ENCODE results near the gene FKBP14.

FKBP14 gene

DNA sequence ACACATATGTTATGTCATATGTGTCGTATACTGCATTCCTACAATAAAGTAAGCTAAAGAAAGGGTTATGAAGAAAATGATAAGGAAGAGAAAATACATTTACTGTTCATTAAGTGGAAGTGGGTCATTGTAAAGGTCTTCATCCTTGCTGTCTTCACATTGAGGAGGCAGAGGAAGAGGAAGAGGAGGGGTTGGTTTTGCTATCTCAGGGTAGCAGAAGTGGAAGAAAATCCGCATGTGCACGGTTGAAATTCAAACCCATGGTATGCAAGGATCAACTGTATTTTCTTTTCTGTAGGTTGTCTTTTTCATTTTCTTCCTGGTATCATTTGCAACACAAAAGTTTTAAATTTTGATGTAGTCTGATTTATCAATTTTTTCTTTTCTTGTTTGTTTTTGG is 8.0 kb upstream of the FKBP14 start:
- TF ChIP-seq, protein P1, sequence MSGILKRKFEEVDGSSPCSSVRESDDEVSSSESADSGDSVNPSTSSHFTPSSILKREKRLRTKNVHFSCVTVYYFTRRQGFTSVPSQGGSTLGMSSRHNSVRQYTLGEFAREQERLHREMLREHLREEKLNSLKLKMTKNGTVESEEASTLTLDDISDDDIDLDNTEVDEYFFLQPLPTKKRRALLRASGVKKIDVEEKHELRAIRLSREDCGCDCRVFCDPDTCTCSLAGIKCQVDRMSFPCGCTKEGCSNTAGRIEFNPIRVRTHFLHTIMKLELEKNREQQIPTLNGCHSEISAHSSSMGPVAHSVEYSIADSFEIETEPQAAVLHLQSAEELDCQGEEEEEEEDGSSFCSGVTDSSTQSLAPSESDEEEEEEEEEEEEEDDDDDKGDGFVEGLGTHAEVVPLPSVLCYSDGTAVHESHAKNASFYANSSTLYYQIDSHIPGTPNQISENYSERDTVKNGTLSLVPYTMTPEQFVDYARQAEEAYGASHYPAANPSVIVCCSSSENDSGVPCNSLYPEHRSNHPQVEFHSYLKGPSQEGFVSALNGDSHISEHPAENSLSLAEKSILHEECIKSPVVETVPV (CRISPR knock-in tag; IDR thresholded peaks at IDR 0.05) = no peak
- no peak for TF ChIP-seq OSR1 (CRISPR knock-in tag; IDR thresholded peaks at IDR 0.05)
- TF ChIP-seq ZNF70 (CRISPR knock-in tag; IDR thresholded peaks at IDR 0.05) = no peak
- no peak for TF ChIP-seq ISL1 (CRISPR knock-in tag; IDR thresholded peaks at IDR 0.05)
- no peak for TF ChIP-seq TCF4 (CRISPR knock-in tag; IDR thresholded peaks at IDR 0.05; ENCODE audit: borderline replicate concordance)
- TF ChIP-seq BACH2 (CRISPR knock-in tag; IDR thresholded peaks at IDR 0.05; ENCODE audit: borderline replicate concordance) = no peak
- no peak for TF ChIP-seq ZNF565 (CRISPR knock-in tag; conservative IDR thresholded peaks at IDR 0.05; ENCODE audit: low read depth)
- TF ChIP-seq ZC3H10 (CRISPR knock-in tag; IDR thresholded peaks at IDR 0.05) = no peak
- TF ChIP-seq CSDC2 (CRISPR knock-in tag; IDR thresholded peaks at IDR 0.05) = no peak
- TF ChIP-seq ESRRG (CRISPR knock-in tag; IDR thresholded peaks at IDR 0.05) = no peak
- TF ChIP-seq, protein P2, sequence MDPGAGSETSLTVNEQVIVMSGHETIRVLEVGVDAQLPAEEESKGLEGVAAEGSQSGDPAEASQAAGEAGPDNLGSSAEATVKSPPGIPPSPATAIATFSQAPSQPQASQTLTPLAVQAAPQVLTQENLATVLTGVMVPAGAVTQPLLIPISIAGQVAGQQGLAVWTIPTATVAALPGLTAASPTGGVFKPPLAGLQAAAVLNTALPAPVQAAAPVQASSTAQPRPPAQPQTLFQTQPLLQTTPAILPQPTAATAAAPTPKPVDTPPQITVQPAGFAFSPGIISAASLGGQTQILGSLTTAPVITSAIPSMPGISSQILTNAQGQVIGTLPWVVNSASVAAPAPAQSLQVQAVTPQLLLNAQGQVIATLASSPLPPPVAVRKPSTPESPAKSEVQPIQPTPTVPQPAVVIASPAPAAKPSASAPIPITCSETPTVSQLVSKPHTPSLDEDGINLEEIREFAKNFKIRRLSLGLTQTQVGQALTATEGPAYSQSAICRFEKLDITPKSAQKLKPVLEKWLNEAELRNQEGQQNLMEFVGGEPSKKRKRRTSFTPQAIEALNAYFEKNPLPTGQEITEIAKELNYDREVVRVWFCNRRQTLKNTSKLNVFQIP (CRISPR knock-in tag; IDR thresholded peaks at IDR 0.05; ENCODE audit: borderline replicate concordance, low read depth) = no peak
- ATAC-seq = no peak

DNA sequence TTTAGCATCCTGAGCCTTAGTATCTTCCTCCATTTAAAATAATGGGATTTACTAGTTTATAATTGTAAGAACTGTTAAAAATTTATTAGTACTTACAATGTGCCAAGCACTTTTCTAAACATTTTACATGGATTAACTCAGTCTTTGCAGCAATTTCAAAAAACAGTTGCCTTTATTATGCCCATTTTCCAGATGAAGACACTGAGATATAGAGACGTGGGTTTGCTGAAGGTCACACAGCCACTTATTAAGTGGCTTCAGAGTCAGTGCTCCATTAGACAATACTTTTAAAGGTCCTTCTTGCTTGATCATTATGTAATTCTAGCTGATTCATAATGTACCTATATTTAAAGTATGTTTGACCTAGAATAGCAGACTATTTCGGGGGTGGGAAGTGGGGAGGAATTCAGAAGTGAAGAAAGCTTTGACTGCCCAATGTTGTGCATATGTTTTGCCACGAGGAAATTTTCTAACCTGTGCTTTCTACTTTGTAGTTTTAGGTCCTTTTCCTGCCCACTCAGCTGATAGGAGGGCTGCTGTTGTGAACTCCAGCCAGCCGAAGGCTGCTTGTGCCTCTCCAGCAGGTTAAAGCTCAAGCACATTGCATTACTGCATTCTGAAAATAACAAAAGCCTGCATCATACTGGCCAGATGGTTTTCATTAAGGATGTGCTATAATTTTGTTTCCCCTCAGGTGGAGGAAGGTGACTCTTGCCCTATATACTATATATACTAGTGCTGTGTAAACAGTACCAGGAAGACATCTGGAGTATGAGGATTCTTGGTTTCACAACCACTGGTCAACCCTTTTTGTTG is 6.0 kb upstream of the FKBP14 start:
- TF ChIP-seq SNAI2 (CRISPR knock-in tag; IDR thresholded peaks at IDR 0.05) = 0 out of 2 replicates have a peak, but pooled peaks have one; percentile 56
- peak; percentile 75; the same call in 1 of the 2 replicates for TF ChIP-seq TCF4 (CRISPR knock-in tag; IDR thresholded peaks at IDR 0.05; ENCODE audit: borderline replicate concordance)
- TF ChIP-seq, protein P1 (CRISPR knock-in tag; IDR thresholded peaks at IDR 0.05) = no peak
- peak; percentile 24 for ATAC-seq

DNA sequence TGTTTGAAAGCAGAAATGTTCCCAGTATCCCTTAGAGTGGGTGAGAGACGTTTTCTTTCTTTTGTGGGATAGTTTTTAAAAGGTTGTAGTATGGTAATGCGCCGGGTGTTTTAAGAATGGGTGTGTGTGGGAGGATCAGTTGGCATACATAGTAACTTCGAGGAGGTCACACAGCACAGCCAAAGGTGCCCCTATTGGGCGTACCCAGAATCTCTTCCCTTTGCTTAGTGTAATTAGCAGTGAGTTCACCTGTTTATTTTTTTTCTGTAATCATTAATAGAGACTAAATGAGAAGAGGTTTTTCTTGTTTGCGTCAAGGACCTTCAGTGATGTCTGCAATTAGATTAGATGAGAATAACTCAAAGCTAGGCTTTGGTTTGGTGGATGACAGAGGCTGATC is 3.2 kb upstream of the FKBP14 start:
- ATAC-seq = no peak
- TF ChIP-seq GLIS3 (CRISPR knock-in tag; IDR thresholded peaks at IDR 0.05) = no peak
- TF ChIP-seq PPARA (CRISPR knock-in tag; IDR thresholded peaks at IDR 0.05; ENCODE audit: borderline replicate concordance) = no peak
- TF ChIP-seq ISL1 (CRISPR knock-in tag; IDR thresholded peaks at IDR 0.05) = no peak
- TF ChIP-seq ESRRG (CRISPR knock-in tag; IDR thresholded peaks at IDR 0.05) = no peak
- TF ChIP-seq ZNF8 (CRISPR knock-in tag; IDR thresholded peaks at IDR 0.05) = no peak
- TF ChIP-seq, protein P3, sequence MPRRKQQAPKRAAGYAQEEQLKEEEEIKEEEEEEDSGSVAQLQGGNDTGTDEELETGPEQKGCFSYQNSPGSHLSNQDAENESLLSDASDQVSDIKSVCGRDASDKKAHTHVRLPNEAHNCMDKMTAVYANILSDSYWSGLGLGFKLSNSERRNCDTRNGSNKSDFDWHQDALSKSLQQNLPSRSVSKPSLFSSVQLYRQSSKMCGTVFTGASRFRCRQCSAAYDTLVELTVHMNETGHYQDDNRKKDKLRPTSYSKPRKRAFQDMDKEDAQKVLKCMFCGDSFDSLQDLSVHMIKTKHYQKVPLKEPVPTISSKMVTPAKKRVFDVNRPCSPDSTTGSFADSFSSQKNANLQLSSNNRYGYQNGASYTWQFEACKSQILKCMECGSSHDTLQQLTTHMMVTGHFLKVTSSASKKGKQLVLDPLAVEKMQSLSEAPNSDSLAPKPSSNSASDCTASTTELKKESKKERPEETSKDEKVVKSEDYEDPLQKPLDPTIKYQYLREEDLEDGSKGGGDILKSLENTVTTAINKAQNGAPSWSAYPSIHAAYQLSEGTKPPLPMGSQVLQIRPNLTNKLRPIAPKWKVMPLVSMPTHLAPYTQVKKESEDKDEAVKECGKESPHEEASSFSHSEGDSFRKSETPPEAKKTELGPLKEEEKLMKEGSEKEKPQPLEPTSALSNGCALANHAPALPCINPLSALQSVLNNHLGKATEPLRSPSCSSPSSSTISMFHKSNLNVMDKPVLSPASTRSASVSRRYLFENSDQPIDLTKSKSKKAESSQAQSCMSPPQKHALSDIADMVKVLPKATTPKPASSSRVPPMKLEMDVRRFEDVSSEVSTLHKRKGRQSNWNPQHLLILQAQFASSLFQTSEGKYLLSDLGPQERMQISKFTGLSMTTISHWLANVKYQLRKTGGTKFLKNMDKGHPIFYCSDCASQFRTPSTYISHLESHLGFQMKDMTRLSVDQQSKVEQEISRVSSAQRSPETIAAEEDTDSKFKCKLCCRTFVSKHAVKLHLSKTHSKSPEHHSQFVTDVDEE (CRISPR knock-in tag; IDR thresholded peaks at IDR 0.05) = no peak
- no peak for TF ChIP-seq OSR1 (CRISPR knock-in tag; IDR thresholded peaks at IDR 0.05)
- TF ChIP-seq ARNTL (CRISPR knock-in tag; IDR thresholded peaks at IDR 0.05; ENCODE audit: borderline replicate concordance, low read depth) = no peak
- no peak for TF ChIP-seq TOX (CRISPR knock-in tag; IDR thresholded peaks at IDR 0.05; ENCODE audit: borderline replicate concordance)
- no peak for TF ChIP-seq ZC3H10 (CRISPR knock-in tag; IDR thresholded peaks at IDR 0.05)
- TF ChIP-seq ZFP3 (CRISPR knock-in tag; IDR thresholded peaks at IDR 0.05) = no peak
- TF ChIP-seq, protein P4, sequence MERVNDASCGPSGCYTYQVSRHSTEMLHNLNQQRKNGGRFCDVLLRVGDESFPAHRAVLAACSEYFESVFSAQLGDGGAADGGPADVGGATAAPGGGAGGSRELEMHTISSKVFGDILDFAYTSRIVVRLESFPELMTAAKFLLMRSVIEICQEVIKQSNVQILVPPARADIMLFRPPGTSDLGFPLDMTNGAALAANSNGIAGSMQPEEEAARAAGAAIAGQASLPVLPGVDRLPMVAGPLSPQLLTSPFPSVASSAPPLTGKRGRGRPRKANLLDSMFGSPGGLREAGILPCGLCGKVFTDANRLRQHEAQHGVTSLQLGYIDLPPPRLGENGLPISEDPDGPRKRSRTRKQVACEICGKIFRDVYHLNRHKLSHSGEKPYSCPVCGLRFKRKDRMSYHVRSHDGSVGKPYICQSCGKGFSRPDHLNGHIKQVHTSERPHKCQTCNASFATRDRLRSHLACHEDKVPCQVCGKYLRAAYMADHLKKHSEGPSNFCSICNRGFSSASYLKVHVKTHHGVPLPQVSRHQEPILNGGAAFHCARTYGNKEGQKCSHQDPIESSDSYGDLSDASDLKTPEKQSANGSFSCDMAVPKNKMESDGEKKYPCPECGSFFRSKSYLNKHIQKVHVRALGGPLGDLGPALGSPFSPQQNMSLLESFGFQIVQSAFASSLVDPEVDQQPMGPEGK (CRISPR knock-in tag; IDR thresholded peaks at IDR 0.05; ENCODE audit: borderline replicate concordance) = no peak
- no peak for TF ChIP-seq ZNF70 (CRISPR knock-in tag; IDR thresholded peaks at IDR 0.05)
- no peak for TF ChIP-seq CSDC2 (CRISPR knock-in tag; IDR thresholded peaks at IDR 0.05)
- TF ChIP-seq, protein P1 (CRISPR knock-in tag; IDR thresholded peaks at IDR 0.05) = no peak
- TF ChIP-seq SNAI2 (CRISPR knock-in tag; IDR thresholded peaks at IDR 0.05) = no peak
- TF ChIP-seq TCF4 (CRISPR knock-in tag; IDR thresholded peaks at IDR 0.05; ENCODE audit: borderline replicate concordance) = no peak

Data from SK-N-SH treated with all-trans-retinoic acid at 6 μM for 48 hours (cell line).